Ureter (tissue), 1 donor: Measurements from ENCODE around the gene XXYLT1. TPM values are rescaled to one million over a fixed set of nuclear protein-coding genes. Genes with fewer than 3 reads are reported as not detected.
"Not testable (repeated sequence)": the region's sequence is repeated elsewhere in the genome, so short reads cannot be mapped to it uniquely, and the experiment has no call there.

ENCODE experiments used
- DNase-seq: peaks from one replicate; pipeline ENCODE4 v3.0.0-alpha.2; 2020; ENCODE audit warnings: low spot score
- total RNA-seq: library from RNA; stranded (reverse); gene quantifications from one replicate; pipeline ENCODE4 v1.2.4, GENCODE V29; 2023
- donor health status: DM: yes; HTN: yes; CAD: no.

XXYLT1 gene
- total RNA-seq, 1 donor from 2014 or later: 19.7 TPM

- DNase-seq: no peak
Observed at GRCh38 chr3:195208183-195208582, 62.8 kb downstream of the XXYLT1 start.

- DNase-seq: no peak
Observed at GRCh38 chr3:195207731-195208130, 63.2 kb downstream of the XXYLT1 start.

- no peak for DNase-seq
Observed at GRCh38 chr3:195207056-195207455, 63.9 kb downstream of the XXYLT1 start.

- peak; percentile 43 for DNase-seq
Observed at GRCh38 chr3:195204360-195205163, 66.4 kb downstream of the XXYLT1 start.

GRCh38 chr3:195203606-195204005, 67.4 kb downstream of the XXYLT1 start:
- peak; percentile 31 for DNase-seq

GRCh38 chr3:195201295-195201694, 69.7 kb downstream of the XXYLT1 start:
- peak; percentile 25 for DNase-seq

GRCh38 chr3:195200010-195200822, 70.7 kb downstream of the XXYLT1 start:
- DNase-seq: peak; percentile 29

GRCh38 chr3:195198426-195199346, 72.3 kb downstream of the XXYLT1 start:
- peak; percentile 23 for DNase-seq

- peak; percentile 29 for DNase-seq
Observed at GRCh38 chr3:195197765-195198425, 73.1 kb downstream of the XXYLT1 start.

- DNase-seq: peak; percentile 33
Observed at GRCh38 chr3:195196266-195196665, 74.7 kb downstream of the XXYLT1 start.

GRCh38 chr3:195195321-195196209, 75.4 kb downstream of the XXYLT1 start:
- peak; percentile 33 for DNase-seq

- no peak for DNase-seq
Observed at GRCh38 chr3:195194559-195195206, 76.3 kb downstream of the XXYLT1 start.

GRCh38 chr3:195191580-195191979, 79.4 kb downstream of the XXYLT1 start:
- no peak for DNase-seq

GRCh38 chr3:195189821-195190220, 81.1 kb downstream of the XXYLT1 start:
- no peak for DNase-seq

- no peak for DNase-seq
Observed at GRCh38 chr3:195188426-195188927, 82.5 kb downstream of the XXYLT1 start.

GRCh38 chr3:195187609-195188425, 83.1 kb downstream of the XXYLT1 start:
- no peak for DNase-seq

GRCh38 chr3:195186710-195187047, 84.3 kb downstream of the XXYLT1 start:
- DNase-seq: not testable (repeated sequence)

- no peak for DNase-seq
Observed at GRCh38 chr3:195186041-195186709, 84.8 kb downstream of the XXYLT1 start.
